ENCODE measurements around the gene PTPRM.
A peak's percentile ranks its signal among the peaks of the same experiment; 100 is the strongest.

Gene PTPRM

GRCh38 chr18:8121942-8122480, 554.9 kb downstream of the PTPRM start:
- peak overlapping the region; percentile 18; the same call in 1 of the 2 replicates for H3K4me3 ChIP-seq (ENCODE audit: low read depth, low read length)
- TF ChIP-seq CTCF (IDR thresholded peaks at IDR 0.05; ENCODE audit: low read depth, low read length), result no peak

GRCh38 chr18:8124232-8125146, 557.4 kb downstream of the PTPRM start:
- no peak overlapping the region for H3K4me3 ChIP-seq (ENCODE audit: low read depth, low read length)
- TF ChIP-seq CTCF (IDR thresholded peaks at IDR 0.05; ENCODE audit: low read depth, low read length), result no peak

GRCh38 chr18:8130096-8130495, 563.0 kb downstream of the PTPRM start:
- no peak overlapping the region for H3K4me3 ChIP-seq (ENCODE audit: low read depth, low read length)
- TF ChIP-seq CTCF (IDR thresholded peaks at IDR 0.05; ENCODE audit: low read depth, low read length), result no peak

- no peak overlapping the region for H3K4me3 ChIP-seq (ENCODE audit: low read depth, low read length)
- TF ChIP-seq CTCF (IDR thresholded peaks at IDR 0.05; ENCODE audit: low read depth, low read length), result no peak
Measured at GRCh38 chr18:8133032-8133431, 565.9 kb downstream of the PTPRM start.

GRCh38 chr18:8133888-8134287, 566.8 kb downstream of the PTPRM start:
- no peak overlapping the region for H3K4me3 ChIP-seq (ENCODE audit: low read depth, low read length)
- no peak for TF ChIP-seq CTCF (IDR thresholded peaks at IDR 0.05; ENCODE audit: low read depth, low read length)

GRCh38 chr18:8139127-8139527, 572.0 kb downstream of the PTPRM start:
- no peak overlapping the region for H3K4me3 ChIP-seq (ENCODE audit: low read depth, low read length)
- no peak for TF ChIP-seq CTCF (IDR thresholded peaks at IDR 0.05; ENCODE audit: low read depth, low read length)

- TF ChIP-seq CTCF (IDR thresholded peaks at IDR 0.05; ENCODE audit: low read depth, low read length), result no peak
Measured at GRCh38 chr18:8139891-8140406, 572.8 kb downstream of the PTPRM start.

More at GRCh38 chr18:8139891-8140406, 572.8 kb downstream of the PTPRM start:
- H3K4me3 ChIP-seq (ENCODE audit: low read depth, low read length), result no peak overlapping the region

Measured in WI38 (cell line).